ENCODE measurements around the gene PRR36.

The PRR36 gene

DNA sequence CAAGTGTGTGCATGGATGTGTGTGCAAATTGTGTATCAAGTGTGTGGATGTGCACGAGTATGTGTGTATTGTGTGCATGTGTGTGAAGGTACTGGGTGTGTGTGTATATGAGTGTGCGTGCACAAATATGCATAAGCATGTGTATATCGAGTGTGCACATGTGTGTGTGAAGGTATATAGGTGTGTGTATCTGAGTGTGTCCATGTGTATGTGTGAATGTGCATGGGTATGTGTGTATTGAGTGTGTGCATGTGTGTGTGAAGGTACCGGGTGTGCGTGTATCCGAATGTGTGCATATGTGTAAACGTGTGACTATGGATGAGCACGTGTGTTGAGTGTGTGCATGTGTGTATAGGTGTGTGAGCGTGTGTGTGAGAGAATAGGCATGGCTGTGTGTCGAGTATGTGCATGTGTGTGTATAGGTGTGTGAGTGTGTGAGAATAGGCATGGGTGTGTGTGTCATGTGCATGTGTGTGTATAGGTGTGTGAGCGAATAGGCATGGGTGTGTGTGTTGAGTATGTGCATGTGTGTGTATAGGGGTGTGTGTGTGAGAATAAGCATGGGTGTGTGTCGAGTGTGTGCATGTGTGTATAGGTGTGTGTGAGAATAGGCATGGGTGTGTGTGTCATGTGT is 31.4 kb downstream of the PRR36 start:
- no peak for DNase-seq

GRCh38 chr19:7841751-7842660 is 32.2 kb downstream of the PRR36 start:
- DNase-seq: no peak

- no peak for DNase-seq
These were observed 33.6 kb downstream of the PRR36 start for GRCh38 chr19:7840629-7841028.

- DNase-seq: no peak
These were observed 34.7 kb downstream of the PRR36 start for GRCh38 chr19:7839476-7839875.

DNA sequence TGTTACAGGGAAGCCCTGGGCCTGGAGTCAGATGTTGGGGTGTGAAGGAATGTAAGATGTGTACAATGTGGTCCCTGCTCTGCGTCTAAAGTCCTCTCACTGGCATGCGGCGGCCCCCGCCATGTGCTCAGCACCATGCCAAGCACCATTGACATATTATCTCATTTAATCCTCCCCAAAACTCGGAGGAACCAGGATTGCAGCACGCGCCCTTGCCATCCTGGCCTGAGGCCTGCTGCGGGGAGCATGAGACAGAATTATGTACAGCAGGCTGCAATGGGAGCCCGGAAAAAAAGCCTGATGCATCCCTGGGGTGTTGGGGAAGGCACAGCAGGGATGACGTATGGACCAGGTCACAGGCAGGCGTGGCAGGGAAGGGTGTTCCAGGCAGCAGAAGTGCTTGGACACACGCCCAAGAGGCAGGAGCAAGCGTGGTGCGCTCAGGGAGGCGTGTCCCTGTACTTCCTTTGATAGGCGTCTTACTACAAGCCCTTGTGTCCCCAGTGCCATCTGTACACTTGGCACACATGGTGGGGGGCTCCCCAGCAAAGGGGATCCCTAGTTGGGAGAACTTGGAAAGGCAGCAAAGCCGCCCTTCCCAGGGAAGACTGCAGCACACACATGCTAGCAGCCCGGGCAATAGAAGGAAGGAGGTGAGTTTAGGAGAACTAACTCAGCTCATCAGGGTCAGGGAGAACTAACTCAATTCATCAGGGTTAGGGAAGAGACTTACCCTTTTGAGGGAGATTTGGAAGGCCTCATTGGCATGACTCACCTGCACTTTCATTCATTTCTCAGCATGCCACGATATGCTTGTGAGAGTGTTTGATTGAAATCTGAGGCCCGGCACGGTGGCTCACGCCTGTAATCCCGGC is 40.7 kb downstream of the PRR36 start:
- no peak for DNase-seq

DNA sequence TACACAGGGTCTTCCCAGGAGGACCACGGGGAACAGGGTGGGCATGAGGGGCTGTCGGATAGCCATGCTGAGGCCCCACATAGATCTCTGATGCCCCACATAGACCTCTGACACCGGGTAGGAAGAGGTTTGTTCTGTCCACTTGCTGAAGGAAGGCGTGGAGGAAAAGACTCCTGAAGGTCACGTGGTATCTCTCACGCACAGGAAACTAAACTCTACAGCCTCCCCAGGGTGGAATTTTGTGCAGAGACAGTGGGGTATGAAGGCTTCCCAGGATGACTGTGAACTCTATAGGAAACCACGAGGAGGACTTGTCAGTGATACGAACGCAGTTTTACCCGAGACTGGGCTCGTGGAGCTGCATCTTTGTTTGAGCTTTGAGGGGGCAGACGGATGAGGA is 41.4 kb downstream of the PRR36 start:
- no peak for DNase-seq

DNA sequence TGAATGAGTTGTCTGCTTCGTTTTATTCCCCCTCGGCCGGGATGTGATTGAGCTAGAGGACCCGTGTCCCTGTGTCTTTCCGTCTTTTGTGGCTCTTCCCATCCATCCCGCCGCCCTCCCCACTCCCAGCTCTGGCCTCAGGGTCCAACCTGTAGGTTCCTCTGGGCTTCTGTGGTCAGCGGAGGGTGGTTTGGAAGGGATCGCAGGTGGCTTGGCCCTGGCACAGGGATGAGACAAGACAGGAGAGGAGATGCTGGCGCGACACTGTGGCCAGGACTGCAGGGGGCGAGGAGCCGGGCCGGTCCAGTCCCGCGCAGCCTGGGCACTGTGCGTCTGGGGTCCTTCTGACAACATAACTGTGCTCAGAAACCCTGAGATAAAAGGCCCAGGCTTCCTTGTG is 42.2 kb downstream of the PRR36 start:
- no peak for DNase-seq

DNA sequence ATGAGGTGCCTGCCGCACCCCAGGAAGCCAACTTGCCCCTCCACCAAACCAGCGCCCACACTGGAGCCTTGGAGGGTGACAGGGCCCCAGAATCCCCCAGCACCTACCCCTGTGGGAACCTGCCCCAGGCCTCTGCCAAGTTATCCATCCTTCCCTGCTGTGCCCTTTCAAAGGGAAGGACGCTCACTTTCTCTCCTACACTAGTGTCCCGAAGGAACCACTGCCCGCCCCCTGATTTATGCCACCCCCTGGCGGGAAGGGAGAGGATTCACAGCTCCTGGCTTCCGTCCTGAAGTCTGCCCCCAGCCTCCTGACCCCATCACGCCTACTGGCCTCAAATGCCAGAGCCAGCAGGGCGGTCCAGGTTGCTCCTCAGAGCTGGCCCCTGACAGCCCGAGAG is 42.7 kb downstream of the PRR36 start:
- no peak for DNase-seq

DNA sequence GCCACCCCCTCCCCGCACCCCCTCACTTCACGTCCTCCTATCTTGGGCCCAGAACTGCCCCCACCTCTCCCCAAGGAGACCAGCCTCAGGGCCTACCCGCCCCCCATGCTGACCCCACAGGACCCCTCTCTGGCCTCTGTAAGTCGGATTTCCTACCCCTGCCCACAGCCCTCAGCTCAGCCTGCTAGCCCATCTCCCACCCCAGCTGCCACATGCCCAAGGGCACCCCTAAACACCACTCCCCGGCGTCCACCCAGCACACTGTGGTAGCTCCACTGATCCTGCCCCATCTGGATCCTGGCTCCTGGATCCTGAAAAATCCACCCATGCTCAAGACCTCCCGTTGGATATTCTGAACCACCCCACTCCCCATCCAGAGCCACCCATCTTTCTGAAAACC is 43.4 kb downstream of the PRR36 start:
- no peak for DNase-seq

DNA sequence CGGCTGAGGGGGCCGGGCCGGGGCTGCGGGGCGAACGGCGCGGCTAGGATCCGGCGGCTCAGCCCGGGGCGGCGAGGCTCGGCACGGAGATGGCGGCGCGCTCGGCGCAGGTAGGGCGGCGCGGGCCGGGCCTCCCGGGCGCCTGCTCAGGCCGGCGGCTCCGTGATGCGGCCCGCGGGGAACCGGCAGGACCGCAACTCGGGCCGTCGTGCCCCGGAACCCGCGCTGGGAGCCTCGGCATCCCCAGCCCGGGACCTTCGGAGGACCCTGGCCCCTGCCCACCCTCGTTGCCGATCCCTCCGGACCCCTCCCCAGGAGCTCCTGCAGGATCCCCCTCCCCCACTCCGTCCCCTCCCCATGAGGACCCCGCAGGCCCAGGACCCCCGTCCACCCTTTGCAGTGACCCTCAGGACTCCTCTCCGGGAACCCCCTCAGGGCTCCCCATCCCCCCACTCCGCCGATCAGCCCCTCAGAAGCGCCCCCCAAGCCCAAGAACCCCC is 43.9 kb downstream of the PRR36 start:
- no peak for DNase-seq

GRCh38 chr19:7829561-7830271 is 44.5 kb downstream of the PRR36 start, which contains the start of gene EVI5L:
EVI5L (plus strand) TSS chr19:7830218; CDS start chr19:7846543, 16,325 bp downstream.
- peak; percentile 100 for DNase-seq

DNA sequence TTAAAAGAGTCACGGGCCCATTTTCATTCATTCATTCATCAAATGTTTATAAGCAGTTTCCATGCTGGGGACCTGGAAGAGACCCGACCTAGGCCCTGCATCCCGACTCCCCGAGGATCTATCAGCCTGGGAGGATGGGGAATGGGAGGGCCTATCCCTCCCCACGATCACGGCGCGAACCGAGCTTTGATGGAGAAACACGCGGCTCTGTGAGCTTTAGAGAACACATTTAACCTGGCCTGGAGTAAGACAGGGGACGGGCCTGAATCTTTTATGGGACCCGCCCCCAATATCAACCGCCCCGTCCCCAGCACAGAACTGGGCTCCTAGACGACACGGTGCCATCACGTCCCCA is 45.0 kb downstream of the PRR36 start:
- DNase-seq: no peak

DNA sequence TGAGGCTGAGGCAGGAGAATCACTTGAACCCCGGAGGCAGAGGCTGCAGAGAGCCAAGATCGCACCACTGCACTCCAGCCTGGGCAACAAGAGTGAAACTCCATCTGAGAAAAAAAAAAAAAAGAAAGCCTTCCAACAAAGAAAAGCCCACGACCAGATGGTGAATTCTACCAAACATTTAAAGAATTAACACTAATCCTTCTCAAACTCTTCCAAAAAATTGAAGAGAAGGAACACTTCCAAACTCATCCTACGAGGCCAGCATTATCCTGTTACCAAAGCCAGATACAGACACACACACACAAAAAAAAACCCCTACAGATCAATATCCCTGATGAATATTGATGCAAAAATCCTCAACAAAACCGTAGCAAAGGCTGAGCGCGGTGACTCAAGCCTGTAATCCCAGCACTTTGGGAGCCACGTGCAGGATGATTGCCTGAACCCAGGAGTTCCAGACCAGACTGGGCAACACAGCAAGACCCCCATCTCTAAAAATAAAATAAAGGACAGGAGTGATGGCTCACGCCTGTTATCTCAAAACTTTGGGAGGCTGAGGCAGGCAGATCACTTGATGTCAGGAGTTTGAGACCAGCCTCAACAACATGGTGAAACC is 50.4 kb downstream of the PRR36 start:
- no peak for DNase-seq

DNA sequence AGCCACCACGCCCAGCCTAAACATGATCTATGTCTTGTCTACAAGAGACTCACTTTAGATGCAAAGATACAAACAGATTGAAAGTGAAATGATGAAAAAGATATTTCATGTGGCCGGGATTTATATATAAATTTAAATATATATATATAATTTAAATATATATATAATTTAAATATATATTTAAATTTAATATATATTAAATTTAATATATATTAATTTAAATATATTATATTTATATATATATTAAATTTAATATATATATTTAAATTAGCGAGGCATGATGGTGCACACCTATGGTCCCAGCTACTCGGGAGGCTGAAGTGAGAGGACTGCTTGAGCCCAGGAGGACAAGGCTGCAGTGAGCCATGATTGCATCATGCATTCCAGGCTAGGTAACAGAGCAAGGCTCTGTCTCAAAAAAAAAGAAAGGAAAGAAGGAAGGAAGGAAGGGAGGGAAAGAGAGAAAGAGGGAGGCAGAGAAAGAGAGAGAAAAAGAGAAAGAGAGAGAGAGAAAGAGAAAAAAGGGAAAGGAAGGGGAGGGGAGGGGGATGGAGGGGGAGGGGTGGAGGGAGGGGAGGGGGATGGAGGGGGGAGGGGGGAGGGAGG is 51.2 kb downstream of the PRR36 start:
- DNase-seq: no peak

- no peak for DNase-seq
These were observed 53.6 kb downstream of the PRR36 start for GRCh38 chr19:7820588-7820987.

GRCh38 chr19:7819337-7819736 is 54.9 kb downstream of the PRR36 start:
- DNase-seq: no peak

- DNase-seq: no peak
These were observed 55.4 kb downstream of the PRR36 start for GRCh38 chr19:7818806-7819205.

Data from stimulated activated CD4-positive, alpha-beta T cell treated with anti-CD3 and anti-CD28 coated beads, Interleukin-4, amount 100 ng/mL, for 1 hour (primary cell).